ENCODE data around the gene PSAT1.

Gene PSAT1

DNA sequence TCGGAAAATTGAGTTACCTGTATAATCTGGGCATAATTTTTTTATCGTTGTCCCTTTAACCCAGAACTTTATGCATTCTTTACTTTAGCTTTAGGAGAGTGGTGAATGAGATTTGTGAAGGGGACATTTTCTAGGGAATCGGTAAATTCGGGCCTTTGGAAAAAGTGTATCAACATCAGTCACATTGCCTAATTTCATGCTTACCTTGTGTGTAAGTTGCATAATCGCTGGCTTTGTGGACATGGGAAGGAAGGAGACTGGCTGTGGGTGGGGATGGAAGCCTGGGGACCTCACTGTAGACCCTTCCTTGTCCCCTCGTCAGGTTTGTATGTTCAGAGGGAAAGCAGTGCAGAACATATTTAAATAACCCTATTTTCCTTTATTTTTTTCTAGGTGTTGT, 3.3 kb downstream of the PSAT1 start:
- TF ChIP-seq EZH2phosphoT487 (IDR thresholded peaks at IDR 0.05; ENCODE audit: low read depth): no peak
- TF ChIP-seq, protein P1, sequence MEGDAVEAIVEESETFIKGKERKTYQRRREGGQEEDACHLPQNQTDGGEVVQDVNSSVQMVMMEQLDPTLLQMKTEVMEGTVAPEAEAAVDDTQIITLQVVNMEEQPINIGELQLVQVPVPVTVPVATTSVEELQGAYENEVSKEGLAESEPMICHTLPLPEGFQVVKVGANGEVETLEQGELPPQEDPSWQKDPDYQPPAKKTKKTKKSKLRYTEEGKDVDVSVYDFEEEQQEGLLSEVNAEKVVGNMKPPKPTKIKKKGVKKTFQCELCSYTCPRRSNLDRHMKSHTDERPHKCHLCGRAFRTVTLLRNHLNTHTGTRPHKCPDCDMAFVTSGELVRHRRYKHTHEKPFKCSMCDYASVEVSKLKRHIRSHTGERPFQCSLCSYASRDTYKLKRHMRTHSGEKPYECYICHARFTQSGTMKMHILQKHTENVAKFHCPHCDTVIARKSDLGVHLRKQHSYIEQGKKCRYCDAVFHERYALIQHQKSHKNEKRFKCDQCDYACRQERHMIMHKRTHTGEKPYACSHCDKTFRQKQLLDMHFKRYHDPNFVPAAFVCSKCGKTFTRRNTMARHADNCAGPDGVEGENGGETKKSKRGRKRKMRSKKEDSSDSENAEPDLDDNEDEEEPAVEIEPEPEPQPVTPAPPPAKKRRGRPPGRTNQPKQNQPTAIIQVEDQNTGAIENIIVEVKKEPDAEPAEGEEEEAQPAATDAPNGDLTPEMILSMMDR (IDR thresholded peaks at IDR 0.05; ENCODE audit: low read depth, low read length): no peak
- Histone ChIP-seq H3K4me3 (ENCODE audit: low read length) (no peak overlapping the region), H3K9ac (ENCODE audit: low read length) (no peak overlapping the region), H3K36me3 (replicated peaks; ENCODE audit: low read depth, low read length) (peaks cover 40% of the 10 kb centered on the region), H3K79me2 (ENCODE audit: low read length) (peaks cover 35% of the 10 kb centered on the region), H2AFZ (ENCODE audit: low read depth, low read length) (no peak overlapping the region), H4K20me1 (ENCODE audit: insufficient read depth, low read length) (peaks cover 7% of the 10 kb centered on the region; the same call in 1 of the 2 replicates), H3K27me3 (ENCODE audit: low read depth, low read length) (no peaks in the 10 kb centered on the region), H3K4me1 (ENCODE audit: low read length) (peaks cover 11% of the 10 kb centered on the region), H3K27ac (ENCODE audit: low read length) (no peak overlapping the region), H3K4me2 (ENCODE audit: low read length) (no peak overlapping the region), H3K9me3 (ENCODE audit: insufficient read depth, low read length) (no peaks in the 10 kb centered on the region)

DNA sequence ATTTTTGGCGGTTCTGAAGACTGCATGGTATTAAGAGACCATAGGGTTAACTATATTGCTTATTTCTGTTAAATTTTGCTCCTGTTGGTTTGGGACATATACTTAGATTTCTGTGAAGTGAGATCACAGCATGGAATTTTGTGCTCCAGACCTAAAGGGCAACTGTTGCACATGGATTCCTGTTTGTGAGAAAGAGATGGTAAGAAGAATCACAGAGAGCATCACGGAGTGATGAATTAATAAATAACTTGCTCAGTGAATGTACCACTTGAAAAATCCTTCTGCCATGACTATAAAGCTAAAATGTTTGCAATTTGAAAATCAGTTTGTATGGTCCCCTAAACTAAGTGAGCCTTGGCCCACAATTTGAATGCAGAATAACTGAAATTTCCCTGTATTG, 4.5 kb downstream of the PSAT1 start:
- no peak overlapping the region for H3K9ac ChIP-seq (ENCODE audit: low read length)
- H2AFZ ChIP-seq (ENCODE audit: low read depth, low read length): no peak overlapping the region
- no peak overlapping the region for H3K4me3 ChIP-seq (ENCODE audit: low read length)
- peaks cover 7% of the 10 kb centered on the region; the same call in 1 of the 2 replicates for H4K20me1 ChIP-seq (ENCODE audit: insufficient read depth, low read length)
- TF ChIP-seq EZH2phosphoT487 (IDR thresholded peaks at IDR 0.05; ENCODE audit: low read depth): no peak
- TF ChIP-seq, protein P1 (IDR thresholded peaks at IDR 0.05; ENCODE audit: low read depth, low read length): no peak
- peaks cover 51% of the 10 kb centered on the region for H3K36me3 ChIP-seq (replicated peaks; ENCODE audit: low read depth, low read length)
- peaks cover 35% of the 10 kb centered on the region for H3K79me2 ChIP-seq (ENCODE audit: low read length)
- H3K4me2 ChIP-seq (ENCODE audit: low read length): no peak overlapping the region
- H3K27ac ChIP-seq (ENCODE audit: low read length): no peak overlapping the region
- H3K9me3 ChIP-seq (ENCODE audit: insufficient read depth, low read length): no peaks in the 10 kb centered on the region
- peaks cover 7% of the 10 kb centered on the region for H3K4me1 ChIP-seq (ENCODE audit: low read length)
- H3K27me3 ChIP-seq (ENCODE audit: low read depth, low read length): no peaks in the 10 kb centered on the region

DNA sequence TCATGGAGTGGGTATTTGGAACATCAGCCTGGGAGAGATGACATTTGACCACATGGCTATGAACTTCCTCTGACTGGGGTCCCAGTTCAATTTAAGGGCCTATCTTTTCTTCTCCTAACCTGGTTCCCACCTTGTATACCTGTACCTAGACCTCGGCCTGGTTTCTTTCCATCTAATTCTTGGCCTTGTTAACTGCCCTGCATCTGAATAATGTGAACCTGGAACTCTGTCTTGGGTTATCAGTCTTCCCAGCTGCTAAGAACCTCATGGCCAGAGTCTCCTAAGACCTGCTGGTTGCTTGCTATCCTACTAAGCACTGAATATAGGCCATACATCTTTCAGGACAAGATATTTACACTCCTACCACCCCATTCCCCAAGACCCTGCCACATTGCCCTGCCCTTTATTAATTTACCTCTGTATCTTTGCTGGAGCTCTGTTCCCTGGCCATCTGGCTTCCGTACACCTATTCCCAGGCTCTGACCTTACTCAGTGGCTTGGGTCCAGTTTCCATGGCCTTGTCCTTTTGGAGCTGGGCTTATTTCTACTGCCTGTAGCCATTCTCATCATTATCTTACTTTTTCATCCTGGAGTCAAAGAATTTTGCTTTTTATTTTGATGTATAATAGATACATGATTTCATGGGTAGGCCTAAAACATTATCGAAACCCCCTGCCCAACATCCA, 6.6 kb downstream of the PSAT1 start:
- H3K4me3 ChIP-seq (ENCODE audit: low read length): no peak overlapping the region
- no peak for TF ChIP-seq EZH2phosphoT487 (IDR thresholded peaks at IDR 0.05; ENCODE audit: low read depth)
- TF ChIP-seq, protein P1 (IDR thresholded peaks at IDR 0.05; ENCODE audit: low read depth, low read length): no peak
- H2AFZ ChIP-seq (ENCODE audit: low read depth, low read length): no peak overlapping the region
- H3K79me2 ChIP-seq (ENCODE audit: low read length): peaks cover 20% of the 10 kb centered on the region
- peaks cover 2% of the 10 kb centered on the region; the same call in 1 of the 2 replicates for H3K4me1 ChIP-seq (ENCODE audit: low read length)
- H3K9ac ChIP-seq (ENCODE audit: low read length): no peak overlapping the region
- H4K20me1 ChIP-seq (ENCODE audit: insufficient read depth, low read length): peaks cover 4% of the 10 kb centered on the region; the same call in 1 of the 2 replicates
- H3K27ac ChIP-seq (ENCODE audit: low read length): no peak overlapping the region
- H3K9me3 ChIP-seq (ENCODE audit: insufficient read depth, low read length): no peaks in the 10 kb centered on the region
- no peak overlapping the region for H3K4me2 ChIP-seq (ENCODE audit: low read length)
- no peaks in the 10 kb centered on the region for H3K27me3 ChIP-seq (ENCODE audit: low read depth, low read length)
- H3K36me3 ChIP-seq (replicated peaks; ENCODE audit: low read depth, low read length): peaks cover 65% of the 10 kb centered on the region

DNA sequence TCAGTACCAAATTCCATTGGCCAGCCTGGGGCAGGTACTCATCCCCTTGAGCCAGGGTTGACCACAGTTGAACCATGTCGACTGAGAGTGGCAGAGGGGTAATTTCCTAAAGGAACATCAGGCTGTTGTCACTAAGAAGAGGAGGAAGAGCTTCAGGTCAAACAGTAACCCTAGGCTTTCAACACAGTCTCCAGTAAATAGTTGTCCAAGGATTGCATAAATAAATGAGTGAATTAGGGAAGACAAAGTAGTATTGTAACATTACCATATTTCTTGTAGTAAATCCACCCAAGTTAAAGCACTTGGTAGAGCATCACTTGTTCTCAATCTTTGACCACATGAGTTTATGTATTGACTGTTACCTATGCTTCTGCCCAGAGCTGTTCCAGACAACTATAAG, 7.4 kb downstream of the PSAT1 start:
- H4K20me1 ChIP-seq (ENCODE audit: insufficient read depth, low read length): no peaks in the 10 kb centered on the region
- H3K4me1 ChIP-seq (ENCODE audit: low read length): no peaks in the 10 kb centered on the region
- no peak overlapping the region for H3K27ac ChIP-seq (ENCODE audit: low read length)
- H3K36me3 ChIP-seq (replicated peaks; ENCODE audit: low read depth, low read length): peaks cover 62% of the 10 kb centered on the region
- no peak overlapping the region for H3K4me3 ChIP-seq (ENCODE audit: low read length)
- H3K9ac ChIP-seq (ENCODE audit: low read length): no peak overlapping the region
- no peaks in the 10 kb centered on the region for H3K9me3 ChIP-seq (ENCODE audit: insufficient read depth, low read length)
- TF ChIP-seq, protein P1 (IDR thresholded peaks at IDR 0.05; ENCODE audit: low read depth, low read length): no peak
- TF ChIP-seq EZH2phosphoT487 (IDR thresholded peaks at IDR 0.05; ENCODE audit: low read depth): no peak
- peaks cover 12% of the 10 kb centered on the region for H3K79me2 ChIP-seq (ENCODE audit: low read length)
- H3K4me2 ChIP-seq (ENCODE audit: low read length): no peak overlapping the region
- no peak overlapping the region for H2AFZ ChIP-seq (ENCODE audit: low read depth, low read length)
- H3K27me3 ChIP-seq (ENCODE audit: low read depth, low read length): no peaks in the 10 kb centered on the region
